AG04449 (cell line): ENCODE measurements around the gene RBM17.

Source experiments
- CTCF ChIA-PET: fragments of 350-600 bp; formaldehyde crosslinking; extraction: SDS; loops from one replicate; lab custom pipeline; 2021; ENCODE audit warnings: antibody characterized with exemption; lab: Yijun Ruan, JAX
- POLR2A ChIA-PET: fragments of 400-600, 350-600 bp; formaldehyde crosslinking; extraction: SDS; loops from one replicate; lab custom pipeline; 2020; ENCODE audit warnings: antibody characterized with exemption, inconsistent platforms; lab: Yijun Ruan, JAX
- DNase-seq: peaks from one replicate; pipeline ENCODE4 v3.0.0-alpha.2; 2010; ENCODE audit warnings: low read depth, low spot score
- H3K4me3 ChIP-seq: 2 replicates; pipeline ENCODE4 v1.5.1; 2011; ENCODE audit warnings: low read depth, mild to moderate bottlenecking, control low read depth, low read length
- TF ChIP-seq, protein P1 (sequence below): IDR thresholded peaks from one replicate; pipeline ENCODE4 v1.5.1; 2011; ENCODE audit warnings: mild to moderate bottlenecking, moderate library complexity, low read length, control low read depth, inconsistent platforms; ENCODE audit not compliant: insufficient read depth; ENCODE audit errors: missing control alignments

Gene RBM17

DNA sequence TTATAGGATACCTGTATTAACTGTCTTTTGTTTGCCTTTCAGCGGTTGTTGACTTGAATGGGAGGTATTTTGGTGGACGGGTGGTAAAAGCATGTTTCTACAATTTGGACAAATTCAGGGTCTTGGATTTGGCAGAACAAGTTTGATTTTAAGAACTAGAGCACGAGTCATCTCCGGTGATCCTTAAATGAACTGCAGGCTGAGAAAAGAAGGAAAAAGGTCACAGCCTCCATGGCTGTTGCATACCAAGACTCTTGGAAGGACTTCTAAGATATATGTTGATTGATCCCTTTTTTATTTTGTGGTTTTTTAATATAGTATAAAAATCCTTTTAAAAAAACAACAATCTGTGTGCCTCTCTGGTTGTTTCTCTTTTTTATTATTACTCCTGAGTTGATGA, 26.6 kb downstream of the RBM17 start:
- no peak for DNase-seq
- H3K4me3 ChIP-seq: no peak overlapping the region
- TF ChIP-seq, protein P1, sequence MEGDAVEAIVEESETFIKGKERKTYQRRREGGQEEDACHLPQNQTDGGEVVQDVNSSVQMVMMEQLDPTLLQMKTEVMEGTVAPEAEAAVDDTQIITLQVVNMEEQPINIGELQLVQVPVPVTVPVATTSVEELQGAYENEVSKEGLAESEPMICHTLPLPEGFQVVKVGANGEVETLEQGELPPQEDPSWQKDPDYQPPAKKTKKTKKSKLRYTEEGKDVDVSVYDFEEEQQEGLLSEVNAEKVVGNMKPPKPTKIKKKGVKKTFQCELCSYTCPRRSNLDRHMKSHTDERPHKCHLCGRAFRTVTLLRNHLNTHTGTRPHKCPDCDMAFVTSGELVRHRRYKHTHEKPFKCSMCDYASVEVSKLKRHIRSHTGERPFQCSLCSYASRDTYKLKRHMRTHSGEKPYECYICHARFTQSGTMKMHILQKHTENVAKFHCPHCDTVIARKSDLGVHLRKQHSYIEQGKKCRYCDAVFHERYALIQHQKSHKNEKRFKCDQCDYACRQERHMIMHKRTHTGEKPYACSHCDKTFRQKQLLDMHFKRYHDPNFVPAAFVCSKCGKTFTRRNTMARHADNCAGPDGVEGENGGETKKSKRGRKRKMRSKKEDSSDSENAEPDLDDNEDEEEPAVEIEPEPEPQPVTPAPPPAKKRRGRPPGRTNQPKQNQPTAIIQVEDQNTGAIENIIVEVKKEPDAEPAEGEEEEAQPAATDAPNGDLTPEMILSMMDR: no peak
- ChIA-PET CTCF (interaction anchor here (1.0 to 1.5 kb wide), 2 partner anchors 15 to 287 kb away, joined by 6 to 9 read pairs; no protein-coding TSS in a partner anchor), POLR2A (interaction anchor here (0.9 to 1.5 kb wide), 2 partner anchors 21 to 87 kb away, joined by 3 to 5 read pairs; partner anchors contain the start of gene PFKFB3)

DNA sequence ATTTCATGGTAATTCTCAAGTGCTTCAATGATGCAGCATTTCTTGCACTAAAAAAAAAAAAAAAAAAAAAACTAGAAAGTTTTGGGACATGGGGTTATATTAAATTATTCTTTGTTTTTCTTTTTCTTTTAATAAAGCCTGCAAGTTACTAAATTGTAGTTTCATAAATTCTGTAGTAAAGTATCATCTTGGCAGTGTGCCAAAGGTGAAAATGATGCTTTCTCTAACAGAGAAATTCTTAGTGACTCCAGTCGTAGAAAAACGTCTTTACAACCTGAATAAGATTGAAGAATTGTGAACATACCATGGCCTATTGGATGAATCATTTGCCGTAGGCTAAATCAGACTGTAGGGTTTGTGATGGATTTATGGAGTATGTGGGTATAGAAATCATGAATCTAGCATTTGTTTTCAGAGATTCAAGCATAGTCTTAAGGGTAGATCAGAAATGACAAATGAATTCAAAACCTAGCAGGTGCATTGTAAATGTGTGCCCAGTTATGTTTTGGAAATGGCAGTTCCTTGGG, 27.1 kb downstream of the RBM17 start:
- TF ChIP-seq, protein P1: no peak
- DNase-seq: no peak
- ChIA-PET POLR2A (interaction anchor here (1.5 kb wide), 1 partner anchor 87 kb away, joined by 5 read pairs; the partner anchor contains the start of gene PFKFB3), CTCF (interaction anchor here (1.5 kb wide), 1 partner anchor 286 kb away, joined by 9 read pairs; no protein-coding TSS in a partner anchor)
- no peak overlapping the region for H3K4me3 ChIP-seq

DNA sequence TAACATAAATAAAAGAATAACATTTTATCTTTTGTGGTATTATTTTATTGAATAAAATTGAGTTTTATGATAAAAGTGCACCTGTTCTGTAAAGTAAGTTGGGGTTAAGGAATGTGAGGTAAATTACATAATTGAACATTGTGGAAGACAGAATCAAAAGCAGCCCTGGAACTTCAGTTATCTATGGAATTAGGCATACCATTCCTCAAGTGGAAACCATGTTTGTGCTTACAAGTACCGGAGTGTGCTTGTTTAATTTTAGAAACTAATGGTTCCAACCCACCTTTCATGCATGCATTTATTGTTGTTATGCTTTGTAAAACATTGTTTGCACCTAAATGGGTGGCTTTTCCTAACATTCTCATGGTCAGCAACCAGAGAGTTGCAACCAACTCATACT, 28.0 kb downstream of the RBM17 start:
- TF ChIP-seq, protein P1: no peak
- no peak for DNase-seq
- POLR2A ChIA-PET: no interaction called here
- CTCF ChIA-PET: interaction anchor here (1.3 to 2.0 kb wide), 2 partner anchors 285 to 290 kb away, joined by 4 to 9 read pairs; no protein-coding TSS in a partner anchor
- no peak overlapping the region for H3K4me3 ChIP-seq

DNA sequence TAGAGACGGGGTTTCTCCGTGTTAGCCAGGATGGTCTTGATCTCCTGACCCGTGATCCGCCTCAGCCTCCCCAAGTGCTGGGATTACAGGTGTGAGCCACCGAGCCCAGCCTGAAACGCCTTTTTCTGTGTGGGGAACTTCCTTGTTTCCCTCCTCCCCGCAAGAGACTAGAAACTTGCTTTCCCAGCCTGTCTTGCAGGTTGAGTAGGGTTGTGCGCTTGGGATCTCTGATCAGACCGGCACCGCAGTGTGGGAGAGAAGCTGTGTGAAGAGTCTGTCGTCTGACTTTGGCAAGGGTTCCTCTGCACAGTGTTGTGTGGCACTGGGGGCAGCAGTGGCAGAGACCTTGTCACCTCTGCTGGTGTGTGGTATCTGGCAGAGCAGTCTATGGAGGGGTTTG, 28.9 kb downstream of the RBM17 start:
- H3K4me3 ChIP-seq: no peak overlapping the region
- TF ChIP-seq, protein P1: no peak
- ChIA-PET POLR2A (no interaction called here), CTCF (interaction anchor here (1.3 to 2.0 kb wide), 2 partner anchors 284 to 289 kb away, joined by 4 to 9 read pairs; no protein-coding TSS in a partner anchor)
- DNase-seq: no peak

DNA sequence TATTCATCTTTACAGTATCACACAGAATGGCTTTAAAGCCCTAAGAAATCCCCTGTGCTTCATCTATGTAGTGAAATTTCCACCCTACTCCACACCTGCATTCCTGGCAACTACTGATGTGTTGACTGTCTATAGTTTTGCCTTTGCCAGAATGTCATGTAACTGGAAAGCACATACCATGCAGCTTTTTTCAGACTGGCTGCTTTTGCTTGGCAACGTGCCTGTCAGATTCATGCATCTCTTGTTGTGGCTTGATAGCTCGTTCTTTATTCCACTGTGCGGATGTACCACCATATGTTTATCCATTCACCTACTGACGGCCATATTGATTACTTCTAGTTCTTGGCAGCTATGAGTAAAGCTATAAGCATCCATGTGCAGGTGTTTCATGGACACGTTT, 30.6 kb downstream of the RBM17 start:
- TF ChIP-seq, protein P1: no peak
- POLR2A ChIA-PET: interaction anchor here (1.0 kb wide), 1 partner anchor 86 kb away, joined by 3 read pairs; no protein-coding TSS in a partner anchor
- H3K4me3 ChIP-seq: no peak overlapping the region
- CTCF ChIA-PET: interaction anchor here (0.8 to 1.4 kb wide), 4 partner anchors 33 to 282 kb away, joined by 3 to 4 read pairs (median 4); partner anchors contain the start of gene PFKFB3
- no peak for DNase-seq

DNA sequence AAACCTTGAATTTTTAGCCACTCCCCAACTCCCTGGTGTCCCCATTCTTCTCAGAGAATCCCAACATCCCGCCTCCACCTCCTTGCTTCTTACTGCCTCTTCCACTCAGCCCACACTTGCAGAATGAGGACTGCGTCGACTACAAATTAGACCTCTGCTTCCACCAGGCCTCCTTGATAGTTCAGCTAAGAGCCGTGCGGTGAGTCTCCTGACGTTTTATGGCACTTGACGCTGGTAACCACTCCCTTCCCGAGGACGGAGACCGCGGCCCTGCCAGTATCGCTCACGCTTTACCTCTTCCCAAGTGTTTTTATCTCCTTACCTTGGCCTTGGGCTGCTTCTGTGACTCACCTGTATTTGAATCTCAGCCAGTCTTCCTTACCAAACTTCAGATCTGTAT, 31.1 kb downstream of the RBM17 start:
- CTCF ChIA-PET: interaction anchor here (0.8 to 1.2 kb wide), 4 partner anchors 14 to 83 kb away, joined by 3 to 4 read pairs (median 3); partner anchors contain the start of gene PFKFB3
- no peak for DNase-seq
- H3K4me3 ChIP-seq: no peak overlapping the region
- POLR2A ChIA-PET: interaction anchor here (1.0 kb wide), 1 partner anchor 85 kb away, joined by 3 read pairs; no protein-coding TSS in a partner anchor
- TF ChIP-seq, protein P1: no peak
